SIG-M5 (cell line): ENCODE measurements around the gene RNF7.
"Not testable (repeated sequence)": the region's sequence is repeated elsewhere in the genome, so short reads cannot be mapped to it uniquely, and the experiment has no call there.

Experiments used
- DNase-seq: peaks from one replicate; lab custom pipeline; 2025; lab: John Stamatoyannopoulos, UW

RNF7 gene

GRCh38 chr3:141782386-141782932 is 44.4 kb downstream of the RNF7 start:
- no peak for DNase-seq

DNA sequence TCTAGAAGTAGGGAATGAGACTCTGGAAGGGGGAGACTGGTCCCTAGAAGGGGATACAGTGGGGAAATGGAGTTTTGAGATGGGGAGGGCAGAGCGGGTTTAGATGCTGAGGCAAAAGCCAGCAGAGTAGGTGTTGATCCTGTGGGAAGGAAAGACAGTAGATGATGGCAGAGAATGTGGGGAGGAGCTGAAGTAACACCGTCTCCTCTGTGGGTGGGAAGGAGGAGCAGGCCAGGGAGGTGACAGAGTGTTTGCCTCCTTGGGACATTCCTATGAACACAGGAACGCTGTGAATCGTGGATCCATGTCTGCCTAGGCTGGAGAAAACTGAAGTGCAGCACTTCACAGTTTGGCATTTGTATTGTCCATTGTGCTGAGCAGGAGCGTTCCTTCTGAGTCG is 45.5 kb downstream of the RNF7 start:
- DNase-seq = no peak

DNA sequence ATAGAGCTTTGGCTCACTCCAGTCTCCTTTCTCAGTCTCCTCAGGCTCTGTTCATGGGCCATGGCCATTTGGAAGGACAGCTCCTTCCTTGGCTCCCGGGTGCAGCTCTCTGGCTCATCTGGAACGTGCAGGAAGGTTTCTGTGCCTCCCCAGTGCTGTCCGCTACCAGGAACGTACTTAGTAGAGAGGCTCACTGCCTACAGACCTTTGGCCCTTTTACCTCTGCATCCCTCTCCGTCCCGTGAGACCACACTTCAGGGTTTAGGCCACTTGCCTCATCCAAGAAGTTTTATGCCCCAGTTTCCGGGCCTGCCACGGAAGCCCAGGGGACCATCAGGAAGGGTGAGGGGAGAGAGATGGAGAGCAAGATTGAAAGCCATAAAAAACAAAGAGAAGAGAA is 46.0 kb downstream of the RNF7 start:
- no peak for DNase-seq

DNA sequence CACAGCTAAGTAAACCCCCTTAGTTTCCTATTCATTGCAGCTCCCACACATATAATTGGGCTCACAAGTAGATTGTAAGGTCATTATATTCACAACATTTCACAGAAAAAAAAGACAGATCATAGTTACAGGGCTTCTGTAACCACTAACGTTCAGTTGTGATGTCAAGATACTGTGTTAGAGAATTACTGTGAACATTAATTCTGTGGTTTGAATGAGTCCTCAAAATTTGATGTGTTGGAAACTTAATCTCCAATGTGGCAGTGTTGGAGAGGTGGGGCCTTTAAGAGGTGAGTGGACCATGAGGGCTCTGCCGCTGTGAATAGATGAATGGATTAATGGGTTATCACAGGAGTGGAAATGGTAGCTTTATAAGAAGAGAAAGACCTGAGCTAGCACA is 46.4 kb downstream of the RNF7 start:
- no peak for DNase-seq

- DNase-seq = no peak
Measured at GRCh38 chr3:141788149-141788548, 50.1 kb downstream of the RNF7 start.

- not testable (repeated sequence) for DNase-seq
Measured at GRCh38 chr3:141788750-141789149, 50.7 kb downstream of the RNF7 start.

- DNase-seq = no peak
Measured at GRCh38 chr3:141789281-141789680, 51.2 kb downstream of the RNF7 start.

GRCh38 chr3:141790171-141790570 is 52.1 kb downstream of the RNF7 start:
- no peak for DNase-seq

DNA sequence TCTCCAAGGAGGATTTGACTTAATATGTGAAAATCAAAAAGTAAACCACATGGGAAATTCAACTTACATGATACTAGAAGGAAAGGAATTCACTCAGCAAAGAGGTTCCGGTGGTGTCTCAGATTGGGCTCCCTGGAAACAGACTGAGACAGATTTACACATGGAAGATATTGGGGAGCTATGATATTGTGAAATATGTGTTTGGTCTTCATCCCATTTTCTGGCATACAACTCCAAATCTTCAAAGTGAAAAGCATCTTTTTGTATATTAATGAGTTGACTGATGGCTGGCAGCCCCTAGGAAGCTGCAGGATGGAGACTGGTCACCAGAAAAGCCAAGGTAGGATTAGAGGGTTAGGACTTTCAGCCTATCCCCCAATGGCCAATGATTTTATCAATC is 54.4 kb downstream of the RNF7 start:
- no peak for DNase-seq

GRCh38 chr3:141793476-141794260 is 55.6 kb downstream of the RNF7 start:
- DNase-seq = no peak

GRCh38 chr3:141795276-141795675 is 57.2 kb downstream of the RNF7 start:
- no peak for DNase-seq

- no peak for DNase-seq
Measured at GRCh38 chr3:141795741-141796080, 57.6 kb downstream of the RNF7 start.

GRCh38 chr3:141796081-141796888 is 58.2 kb downstream of the RNF7 start:
- peak; percentile 88 for DNase-seq
